Measurements from ENCODE around the gene PLSCR4.
"Not testable (repeated sequence)": the region's sequence is repeated elsewhere in the genome, so short reads cannot be mapped to it uniquely, and the experiment has no call there.

The PLSCR4 gene

DNA sequence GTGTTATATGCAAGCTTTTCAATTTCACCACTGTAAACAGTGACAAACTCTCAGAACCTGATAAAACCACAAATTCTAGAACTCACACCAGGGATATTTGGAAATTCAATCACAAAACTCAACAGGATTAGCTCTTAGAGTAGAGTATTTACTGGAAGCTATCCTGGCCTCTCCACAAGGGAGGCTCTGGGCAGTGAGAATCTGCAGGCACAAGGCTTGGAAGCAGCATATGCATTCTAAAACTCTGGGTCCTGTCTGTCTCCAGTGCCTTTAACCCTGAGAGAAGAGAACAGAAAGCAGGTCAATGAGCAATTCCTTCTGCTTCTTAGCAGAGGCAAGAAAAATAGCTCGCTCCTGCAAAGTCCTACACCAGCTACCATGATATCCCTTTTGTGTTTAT, 23.4 kb downstream of the PLSCR4 start:
- in situ Hi-C loops (cut with MboI; ENCODE audit: low sequenced_read_pairs, unreplicated experiment) = no loop called here
- DNase-seq (ENCODE audit: low spot score) = no peak
- TF ChIP-seq, protein P1, sequence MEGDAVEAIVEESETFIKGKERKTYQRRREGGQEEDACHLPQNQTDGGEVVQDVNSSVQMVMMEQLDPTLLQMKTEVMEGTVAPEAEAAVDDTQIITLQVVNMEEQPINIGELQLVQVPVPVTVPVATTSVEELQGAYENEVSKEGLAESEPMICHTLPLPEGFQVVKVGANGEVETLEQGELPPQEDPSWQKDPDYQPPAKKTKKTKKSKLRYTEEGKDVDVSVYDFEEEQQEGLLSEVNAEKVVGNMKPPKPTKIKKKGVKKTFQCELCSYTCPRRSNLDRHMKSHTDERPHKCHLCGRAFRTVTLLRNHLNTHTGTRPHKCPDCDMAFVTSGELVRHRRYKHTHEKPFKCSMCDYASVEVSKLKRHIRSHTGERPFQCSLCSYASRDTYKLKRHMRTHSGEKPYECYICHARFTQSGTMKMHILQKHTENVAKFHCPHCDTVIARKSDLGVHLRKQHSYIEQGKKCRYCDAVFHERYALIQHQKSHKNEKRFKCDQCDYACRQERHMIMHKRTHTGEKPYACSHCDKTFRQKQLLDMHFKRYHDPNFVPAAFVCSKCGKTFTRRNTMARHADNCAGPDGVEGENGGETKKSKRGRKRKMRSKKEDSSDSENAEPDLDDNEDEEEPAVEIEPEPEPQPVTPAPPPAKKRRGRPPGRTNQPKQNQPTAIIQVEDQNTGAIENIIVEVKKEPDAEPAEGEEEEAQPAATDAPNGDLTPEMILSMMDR (IDR thresholded peaks at IDR 0.05; ENCODE audit: borderline replicate concordance, control extremely low read depth, extremely low read depth, insufficient read depth, missing control alignments) = no peak

DNA sequence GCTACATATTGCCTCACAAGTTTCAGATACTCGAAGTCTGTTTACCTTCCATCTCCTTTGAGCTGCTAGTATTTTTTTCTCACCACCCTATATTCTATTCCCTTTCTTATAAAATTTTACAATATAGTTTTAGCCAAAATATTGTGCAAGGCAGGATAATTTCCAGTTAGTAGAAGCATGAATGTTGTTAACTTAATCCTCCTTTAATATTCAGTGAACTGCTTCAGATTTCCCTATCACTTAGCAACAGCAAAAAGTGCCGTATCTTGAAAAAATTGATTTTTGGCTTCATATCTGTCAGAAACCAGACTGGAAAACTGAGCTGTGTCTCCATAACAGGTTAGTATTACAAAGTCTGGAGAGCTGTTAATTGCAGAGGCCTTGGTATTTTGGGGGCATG, 24.0 kb downstream of the PLSCR4 start:
- in situ Hi-C loops (cut with MboI; ENCODE audit: low sequenced_read_pairs, unreplicated experiment) = no loop called here
- DNase-seq (ENCODE audit: low spot score) = no peak
- TF ChIP-seq, protein P1 (IDR thresholded peaks at IDR 0.05; ENCODE audit: borderline replicate concordance, control extremely low read depth, extremely low read depth, insufficient read depth, missing control alignments) = no peak

DNA sequence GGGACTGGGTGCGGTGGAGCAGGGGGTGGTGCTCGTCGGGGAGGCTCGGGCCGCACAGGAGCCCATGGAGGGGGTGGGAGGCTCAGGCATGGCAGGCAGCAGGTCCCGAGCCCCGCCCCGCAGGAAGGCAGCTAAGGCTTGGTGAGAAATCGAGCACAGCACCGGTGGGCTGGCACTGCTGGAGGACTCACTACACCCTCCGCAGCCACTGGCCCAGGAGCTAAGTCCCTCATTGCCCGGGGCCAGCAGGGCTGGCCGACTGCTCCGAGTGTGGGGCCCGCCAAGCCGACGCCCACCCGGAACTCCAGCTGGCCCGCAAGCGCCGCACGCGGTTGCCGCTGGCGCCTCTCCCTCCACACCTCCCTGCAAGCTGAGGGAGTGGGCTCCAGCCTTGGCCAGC, 25.4 kb downstream of the PLSCR4 start:
- in situ Hi-C loops (cut with MboI; ENCODE audit: low sequenced_read_pairs, unreplicated experiment); DNase-seq (ENCODE audit: low spot score): not testable (repeated sequence)

DNA sequence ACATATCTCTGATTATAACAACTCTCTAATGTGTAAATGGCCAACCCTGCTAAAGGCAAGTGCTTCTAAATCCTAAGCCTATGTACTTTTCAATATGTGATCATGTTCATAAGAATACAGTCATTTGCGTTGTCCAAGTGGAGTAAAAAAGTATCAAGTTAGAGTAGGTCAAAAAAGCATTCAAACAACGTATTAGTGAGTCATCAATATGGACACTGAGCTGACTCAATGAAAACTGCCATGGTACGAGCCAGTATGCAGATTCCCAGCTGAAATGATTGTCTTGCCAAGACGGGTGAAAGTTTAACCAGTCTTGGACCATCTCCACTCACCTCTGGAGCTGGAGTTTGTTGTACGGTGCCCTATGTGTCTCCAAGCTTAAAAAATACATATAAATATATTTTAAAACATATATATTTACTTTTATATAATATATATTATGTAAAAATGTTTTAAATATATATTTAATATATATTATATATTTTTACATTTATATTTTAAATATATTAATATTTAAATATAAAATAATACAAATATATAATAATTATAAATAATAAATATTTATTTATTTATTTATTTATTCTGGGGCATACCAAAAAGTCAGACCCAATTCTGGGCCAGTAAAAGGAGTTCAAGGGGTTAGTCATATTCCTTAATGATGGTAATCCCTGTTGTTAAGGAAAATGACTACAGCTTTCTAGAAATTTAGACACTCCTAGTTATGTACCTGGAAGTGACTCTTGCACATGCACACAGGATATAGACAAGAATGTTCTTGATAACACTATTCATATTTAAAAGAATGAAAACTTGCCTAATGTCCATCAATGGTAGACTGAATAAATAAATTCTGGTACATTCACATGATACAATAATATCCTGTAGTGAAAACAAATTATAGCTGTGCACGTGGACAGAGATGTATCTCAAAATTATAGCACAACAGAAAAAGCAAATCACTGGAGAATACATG, 27.2 kb downstream of the PLSCR4 start:
- in situ Hi-C loops (cut with MboI; ENCODE audit: low sequenced_read_pairs, unreplicated experiment) = loop anchor here (25.0 kb wide), 1 partner anchor 364 kb away; no protein-coding TSS in a partner anchor
- TF ChIP-seq, protein P1 (IDR thresholded peaks at IDR 0.05; ENCODE audit: borderline replicate concordance, control extremely low read depth, extremely low read depth, insufficient read depth, missing control alignments) = no peak
- DNase-seq (ENCODE audit: low spot score) = no peak

DNA sequence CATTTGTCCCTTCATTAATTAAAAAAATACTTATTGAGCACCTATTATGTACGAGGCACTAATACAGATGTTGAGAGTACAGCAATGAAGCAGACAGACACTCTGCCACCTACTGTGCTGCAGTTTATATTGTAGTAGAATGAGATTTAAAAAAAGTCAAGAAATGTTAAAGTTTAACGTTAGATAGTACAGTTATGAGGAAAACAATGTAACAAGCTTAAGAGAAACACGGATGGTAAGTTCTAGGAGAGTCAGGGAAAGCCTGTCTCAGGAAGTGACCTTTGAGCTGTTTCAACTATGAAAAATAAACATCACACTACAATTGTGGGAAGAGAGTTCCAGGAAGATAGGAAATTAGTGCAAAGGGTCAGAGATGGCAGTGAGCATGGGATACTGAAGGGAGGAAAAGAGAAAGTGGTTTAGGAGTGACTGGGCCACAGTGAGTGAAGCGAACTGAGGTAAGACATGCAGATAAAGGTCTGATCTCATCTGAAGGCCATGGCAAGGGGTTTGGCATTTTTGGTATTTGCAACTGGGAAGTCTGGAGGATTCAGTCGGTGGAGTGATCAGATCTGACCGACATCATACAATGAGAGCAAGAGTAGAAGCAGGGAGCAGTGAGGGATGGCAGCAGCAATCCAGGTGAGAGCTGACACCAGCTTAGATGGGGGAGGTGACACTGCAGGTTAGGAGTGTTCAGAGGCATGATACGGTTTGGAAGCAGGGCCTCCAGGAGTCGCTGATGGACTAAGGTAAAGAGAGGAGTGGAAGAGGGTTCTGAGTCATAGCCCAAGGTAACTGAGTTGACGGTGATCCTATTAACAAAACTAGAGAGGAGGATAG, 28.5 kb downstream of the PLSCR4 start:
- in situ Hi-C loops (cut with MboI; ENCODE audit: low sequenced_read_pairs, unreplicated experiment) = loop anchor here (25.0 kb wide), 1 partner anchor 365 kb away; no protein-coding TSS in a partner anchor

DNA sequence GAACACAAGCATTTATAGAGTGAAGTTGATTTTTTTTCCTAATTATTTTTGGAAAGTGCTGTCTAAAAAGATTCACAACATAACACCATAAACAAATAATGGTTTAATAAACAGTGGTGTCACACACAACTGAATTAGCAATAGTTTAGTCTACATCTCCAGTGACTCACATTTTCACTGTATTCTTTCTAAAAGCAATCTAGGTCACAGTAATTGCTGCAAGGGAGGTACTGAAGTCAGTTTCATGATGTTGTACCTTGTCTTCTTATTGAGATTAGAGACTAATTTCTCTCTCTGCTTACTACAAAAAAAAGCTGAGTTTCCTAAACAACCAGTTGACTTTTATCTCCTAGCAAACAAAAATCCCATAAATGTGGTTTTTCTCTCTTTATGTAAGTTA, 29.6 kb downstream of the PLSCR4 start:
- TF ChIP-seq, protein P1 (IDR thresholded peaks at IDR 0.05; ENCODE audit: borderline replicate concordance, control extremely low read depth, extremely low read depth, insufficient read depth, missing control alignments) = no peak
- in situ Hi-C loops (cut with MboI; ENCODE audit: low sequenced_read_pairs, unreplicated experiment) = loop anchor here (25.0 kb wide), 1 partner anchor 366 kb away; no protein-coding TSS in a partner anchor
- no peak for DNase-seq (ENCODE audit: low spot score)

More for the DNA sequence above, 28.5 kb downstream of the PLSCR4 start:
- DNase-seq (ENCODE audit: low spot score) = no peak
- TF ChIP-seq, protein P1 (IDR thresholded peaks at IDR 0.05; ENCODE audit: borderline replicate concordance, control extremely low read depth, extremely low read depth, insufficient read depth, missing control alignments) = no peak
